Middle frontal gyrus (tissue), 1 donor: Measurements from ENCODE around the gene BAG5.

Experiments used
- DNase-seq: peaks from one replicate; pipeline ENCODE4 v3.0.0-alpha.2; 2015; ENCODE audit warnings: low spot score; ENCODE audit errors: extremely low spot score

The BAG5 gene

GRCh38 chr14:103510724-103511693 is 51.4 kb downstream of the BAG5 start:
- DNase-seq, result no peak

GRCh38 chr14:103509864-103510723 is 52.4 kb downstream of the BAG5 start:
- no peak for DNase-seq

GRCh38 chr14:103508521-103509329 is 53.7 kb downstream of the BAG5 start:
- no peak for DNase-seq

GRCh38 chr14:103507751-103508150 is 54.7 kb downstream of the BAG5 start:
- DNase-seq, result no peak
